Thyroid gland (tissue), 4 donors: ENCODE data around the gene CHD6.

Experiments
- POLR2A ChIP-seq, 2 donors: fragments of 450-650 bp; IDR thresholded peaks; one replicate each; pipeline ENCODE4 v1.6.1; 2017; ENCODE audit warnings: antibody characterized with exemption in 2 of 2, mild to moderate bottlenecking in 2 of 2, moderate library complexity in 1 of 2
- TF ChIP-seq, protein P1 (sequence below), 6 experiments: fragments of 200-600 bp in 3 of 6; fragments of 450-650 bp in 3 of 6; sonication (generic) in 3 of 6; IDR thresholded peaks; one replicate each; pipeline ENCODE4 v1.5.1; 2016 to 2019; ENCODE audit warnings: antibody characterized with exemption in 6 of 6, mild to moderate bottlenecking in 2 of 6, inconsistent platforms in 1 of 6, moderate library complexity in 1 of 6

DNA sequence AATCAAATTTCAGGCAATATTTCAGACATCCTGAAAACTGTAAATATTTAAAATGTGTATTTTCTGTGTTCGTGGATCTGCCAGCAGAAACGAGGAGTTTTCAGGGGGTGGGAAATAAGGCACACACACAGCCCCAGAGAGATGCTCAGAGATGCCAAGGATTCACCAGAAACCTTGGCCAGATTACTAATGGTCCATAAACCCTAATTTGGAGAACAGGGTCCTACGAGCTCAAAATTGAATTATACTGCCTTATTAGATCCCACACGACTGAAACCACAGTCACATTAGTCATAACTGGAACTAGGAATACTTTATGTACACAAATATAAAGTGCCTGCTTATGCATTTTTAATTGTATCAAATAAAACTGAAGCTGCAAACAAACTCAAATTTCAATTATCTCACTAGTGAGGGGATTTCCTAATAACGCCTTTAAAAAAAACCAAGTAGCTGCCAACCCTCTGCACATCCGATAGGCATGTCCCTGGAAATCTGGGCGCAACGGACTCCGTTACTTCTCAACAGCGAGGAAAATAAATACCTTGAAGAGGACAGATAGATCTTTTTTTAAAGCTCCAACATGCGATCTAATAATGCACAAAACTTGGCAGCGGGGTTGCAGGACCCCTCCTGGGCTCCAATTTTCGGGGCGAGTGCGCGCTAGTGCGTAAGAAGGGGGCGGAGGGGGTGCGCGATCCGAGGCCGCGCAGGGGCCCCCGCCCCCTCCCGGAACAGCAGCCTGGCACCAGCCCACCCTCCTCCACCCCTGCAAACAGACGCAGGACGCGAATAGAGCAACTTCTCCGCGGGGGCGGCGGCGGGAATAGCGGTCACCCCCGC is 897 bp downstream of the CHD6 start:
- TF ChIP-seq, protein P1, sequence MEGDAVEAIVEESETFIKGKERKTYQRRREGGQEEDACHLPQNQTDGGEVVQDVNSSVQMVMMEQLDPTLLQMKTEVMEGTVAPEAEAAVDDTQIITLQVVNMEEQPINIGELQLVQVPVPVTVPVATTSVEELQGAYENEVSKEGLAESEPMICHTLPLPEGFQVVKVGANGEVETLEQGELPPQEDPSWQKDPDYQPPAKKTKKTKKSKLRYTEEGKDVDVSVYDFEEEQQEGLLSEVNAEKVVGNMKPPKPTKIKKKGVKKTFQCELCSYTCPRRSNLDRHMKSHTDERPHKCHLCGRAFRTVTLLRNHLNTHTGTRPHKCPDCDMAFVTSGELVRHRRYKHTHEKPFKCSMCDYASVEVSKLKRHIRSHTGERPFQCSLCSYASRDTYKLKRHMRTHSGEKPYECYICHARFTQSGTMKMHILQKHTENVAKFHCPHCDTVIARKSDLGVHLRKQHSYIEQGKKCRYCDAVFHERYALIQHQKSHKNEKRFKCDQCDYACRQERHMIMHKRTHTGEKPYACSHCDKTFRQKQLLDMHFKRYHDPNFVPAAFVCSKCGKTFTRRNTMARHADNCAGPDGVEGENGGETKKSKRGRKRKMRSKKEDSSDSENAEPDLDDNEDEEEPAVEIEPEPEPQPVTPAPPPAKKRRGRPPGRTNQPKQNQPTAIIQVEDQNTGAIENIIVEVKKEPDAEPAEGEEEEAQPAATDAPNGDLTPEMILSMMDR (IDR thresholded peaks at IDR 0.05), result no peak
- no peak for TF ChIP-seq POLR2A (IDR thresholded peaks at IDR 0.05)
